ENCODE data around the gene RSRP1.

Gene RSRP1

GRCh38 chr1:25194572-25195020 is 52.7 kb downstream of the RSRP1 start:
- H3K27ac Mint-ChIP-seq: no peak overlapping the region
- peaks cover 16% of the 10 kb centered on the region for H3K4me1 Mint-ChIP-seq
- peaks cover 37% of the 10 kb centered on the region for H3K27me3 Mint-ChIP-seq
- H3K9me3 Mint-ChIP-seq: no peaks in the 10 kb centered on the region
- ATAC-seq: no peak
- no peak overlapping the region for H3K4me3 Mint-ChIP-seq
- H3K36me3 Mint-ChIP-seq: no peaks in the 10 kb centered on the region

GRCh38 chr1:25194054-25194453 is 53.2 kb downstream of the RSRP1 start:
- Mint-ChIP-seq H3K27me3 (peaks cover 33% of the 10 kb centered on the region), H3K9me3 (no peaks in the 10 kb centered on the region), H3K27ac (no peak overlapping the region), H3K4me1 (peaks cover 15% of the 10 kb centered on the region), H3K4me3 (no peak overlapping the region), H3K36me3 (no peaks in the 10 kb centered on the region)
- no peak for ATAC-seq

- H3K36me3 Mint-ChIP-seq: no peaks in the 10 kb centered on the region
- H3K27ac Mint-ChIP-seq: no peak overlapping the region
- H3K4me1 Mint-ChIP-seq: peaks cover 6% of the 10 kb centered on the region
- H3K27me3 Mint-ChIP-seq: peaks cover 28% of the 10 kb centered on the region
- ATAC-seq: no peak
- no peaks in the 10 kb centered on the region for H3K9me3 Mint-ChIP-seq
- H3K4me3 Mint-ChIP-seq: no peak overlapping the region
Measured at GRCh38 chr1:25193229-25193628, 54.0 kb downstream of the RSRP1 start.
